ENCODE data around the gene TRAPPC2.
A peak's percentile ranks its signal among the peaks of the same experiment; 100 is the strongest.
"Not testable (repeated sequence)": the region's sequence is repeated elsewhere in the genome, so short reads cannot be mapped to it uniquely, and the experiment has no call there.

The TRAPPC2 gene

DNA sequence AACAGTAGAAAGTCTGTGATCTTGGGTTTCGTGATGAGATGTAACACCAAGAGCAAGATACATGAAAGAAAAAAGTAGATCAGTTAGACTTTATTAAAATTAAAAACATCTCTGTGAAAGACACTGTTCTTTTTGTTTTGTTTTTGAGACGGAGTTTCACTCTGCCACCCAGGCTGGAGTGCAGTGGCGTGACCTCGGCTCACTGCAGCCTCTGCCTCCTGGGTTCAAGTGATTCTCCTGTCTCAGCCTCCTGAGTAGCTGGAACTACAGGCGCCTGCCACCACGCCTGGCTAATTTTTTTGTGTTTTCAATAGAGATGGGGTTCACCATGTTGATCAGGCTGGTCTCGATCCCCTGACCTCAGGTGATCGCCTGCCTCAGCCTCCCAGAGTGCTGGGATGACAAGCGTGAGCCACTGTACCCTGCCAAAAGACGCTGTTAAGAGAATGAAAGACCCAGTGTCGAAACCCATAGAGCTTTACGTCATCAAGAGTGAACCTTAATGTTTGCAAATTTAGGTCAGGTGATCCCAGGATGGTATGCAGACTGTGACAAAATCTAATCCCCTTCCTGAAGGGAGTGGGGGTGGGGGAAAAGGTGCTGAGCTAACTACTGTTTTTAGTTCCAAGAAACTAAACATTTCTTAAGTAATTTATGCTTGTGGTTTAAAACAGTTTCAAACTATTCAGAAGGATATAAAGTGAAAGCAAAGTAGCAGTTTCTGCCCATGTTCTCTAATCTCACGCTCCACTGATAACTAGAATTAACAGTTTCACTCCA, 8.2 kb upstream of the TRAPPC2 start:
- peak; percentile 27 for DNase-seq

GRCh38 chrX:13741695-13742094, 7.3 kb upstream of the TRAPPC2 start:
- DNase-seq = no peak

GRCh38 chrX:13733506-13733905, 914 bp downstream of the TRAPPC2 start:
- no peak for DNase-seq

DNA sequence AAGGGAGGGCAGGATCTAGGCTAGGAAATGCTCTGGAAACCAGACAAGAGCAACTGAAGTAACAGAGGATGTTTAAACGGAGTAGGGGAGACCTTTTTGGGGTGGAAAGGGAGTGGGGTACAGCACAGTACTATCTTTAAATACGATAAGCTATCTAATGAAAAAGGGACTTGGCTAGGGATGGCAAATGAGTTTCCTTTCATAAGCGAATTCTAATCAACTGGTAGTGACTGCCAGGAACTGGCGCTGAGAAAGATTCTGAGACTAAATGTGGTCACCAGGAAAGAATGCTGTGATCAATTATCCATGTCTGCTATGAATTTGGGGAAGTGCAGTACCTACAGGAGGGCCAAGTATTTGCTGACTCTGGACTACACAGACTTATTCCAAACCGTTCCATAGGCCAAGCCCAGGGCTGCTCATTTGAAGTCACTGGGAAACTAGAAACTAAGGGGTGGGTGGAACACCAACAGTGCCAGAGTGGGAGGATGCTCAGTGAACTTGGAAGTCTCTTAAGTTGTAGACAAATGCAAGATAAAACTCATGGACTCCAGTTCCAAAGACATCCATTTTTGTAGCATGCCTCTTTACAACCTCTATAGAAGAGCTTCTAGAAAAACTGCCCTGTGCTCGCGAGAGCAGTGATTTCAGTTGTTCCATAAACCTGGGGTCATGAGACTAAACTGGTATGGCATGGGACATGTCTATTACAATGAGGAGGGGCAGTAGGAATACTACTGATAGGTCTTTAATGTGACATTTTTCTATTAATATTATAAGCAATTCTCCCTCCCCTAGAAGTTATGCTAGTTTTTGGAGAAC, 2.0 kb downstream of the TRAPPC2 start:
- DNase-seq = no peak

DNA sequence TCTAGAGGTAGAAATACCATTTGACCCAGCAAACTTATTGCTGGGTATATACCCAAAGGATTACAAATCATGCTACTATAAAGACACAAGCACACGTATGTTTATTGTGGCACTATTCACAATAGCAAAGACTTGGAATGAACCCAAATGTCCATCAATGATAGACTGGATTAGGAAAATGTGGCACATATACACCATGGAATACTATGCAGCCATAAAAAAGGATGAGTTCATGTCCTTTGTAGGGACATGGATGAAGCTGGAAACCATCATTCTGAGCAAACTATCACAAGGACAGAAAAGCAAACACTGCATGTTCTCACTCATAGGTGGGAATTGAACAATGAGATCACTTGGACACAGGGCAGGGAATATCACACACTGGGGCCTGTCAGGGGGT, 3.9 kb downstream of the TRAPPC2 start:
- not testable (repeated sequence) for DNase-seq

GRCh38 chrX:13726583-13726982, 7.8 kb downstream of the TRAPPC2 start:
- not testable (repeated sequence) for DNase-seq

DNA sequence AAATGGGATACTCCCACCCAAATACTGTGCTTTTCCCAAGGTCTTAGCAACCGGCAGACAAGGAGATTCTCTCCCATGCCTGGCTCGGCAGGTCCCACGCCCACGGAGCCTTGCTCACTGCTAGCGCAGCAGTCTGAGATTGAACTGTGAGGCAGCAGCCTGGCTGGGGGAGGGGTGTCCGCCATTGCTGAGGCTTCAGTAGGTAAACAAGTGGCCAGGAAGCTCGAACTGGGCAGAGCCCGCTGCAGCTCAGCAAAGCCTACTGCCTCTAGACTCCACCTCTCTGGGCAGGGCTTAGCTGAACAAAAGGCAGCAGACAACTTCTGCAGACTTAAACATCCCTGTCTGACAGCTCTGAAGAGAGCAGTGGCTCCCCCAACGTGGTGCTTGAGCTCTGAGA, 9.5 kb downstream of the TRAPPC2 start:
- DNase-seq = peak; percentile 60

DNA sequence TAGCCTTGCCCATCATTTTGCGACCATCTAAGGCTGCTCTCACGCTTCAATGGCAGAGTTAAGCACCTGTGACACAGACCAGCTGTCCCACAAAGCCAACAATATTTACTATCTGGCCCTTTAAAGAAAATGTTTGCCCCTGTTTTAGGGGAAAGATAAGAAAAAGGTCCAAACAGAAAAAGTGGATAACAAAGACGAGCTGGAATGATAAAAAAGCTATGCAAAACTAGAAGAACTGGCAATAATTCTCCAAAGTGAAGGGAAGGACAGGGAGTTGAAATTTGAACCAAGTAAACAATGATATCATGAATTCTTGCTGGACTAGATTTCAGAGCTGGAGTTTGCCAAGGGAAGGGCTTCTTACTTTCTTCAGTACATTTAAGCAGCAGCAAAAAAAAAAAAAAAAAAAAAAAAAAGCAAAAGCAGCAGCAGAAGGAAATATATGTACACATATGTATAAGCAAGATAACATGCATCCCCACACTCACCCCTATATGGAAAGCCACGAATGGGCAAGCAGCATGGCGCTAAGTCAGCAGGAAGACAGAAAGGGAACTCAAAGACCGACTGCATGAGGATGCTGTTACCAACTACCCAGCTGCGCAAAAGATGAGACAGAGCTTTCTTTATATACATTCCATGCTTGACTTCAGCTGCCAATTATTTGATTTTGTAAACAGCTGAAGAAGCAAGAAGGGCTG, 12.5 kb downstream of the TRAPPC2 start:
- DNase-seq = no peak

DNA sequence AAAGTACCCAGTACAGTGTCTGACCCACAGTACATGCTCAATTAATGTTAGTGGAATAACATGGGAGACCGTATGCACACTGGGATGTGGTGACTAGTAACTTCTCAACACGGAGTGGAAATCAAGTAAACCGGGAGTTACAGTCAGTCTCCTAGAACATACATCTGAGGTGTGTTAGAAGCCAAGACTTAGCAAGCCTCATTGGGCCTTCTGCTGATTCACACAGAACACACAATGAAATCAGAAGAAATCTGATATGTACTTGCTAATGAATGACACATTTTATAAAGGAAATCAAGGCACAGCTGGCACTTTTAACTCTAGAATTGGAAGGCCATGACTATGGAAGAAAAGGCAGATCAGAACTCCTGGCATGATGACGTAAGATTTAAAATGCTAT, 13.0 kb downstream of the TRAPPC2 start:
- no peak for DNase-seq

GRCh38 chrX:13719192-13719856, 15.1 kb downstream of the TRAPPC2 start:
- peak; percentile 28 for DNase-seq

DNA sequence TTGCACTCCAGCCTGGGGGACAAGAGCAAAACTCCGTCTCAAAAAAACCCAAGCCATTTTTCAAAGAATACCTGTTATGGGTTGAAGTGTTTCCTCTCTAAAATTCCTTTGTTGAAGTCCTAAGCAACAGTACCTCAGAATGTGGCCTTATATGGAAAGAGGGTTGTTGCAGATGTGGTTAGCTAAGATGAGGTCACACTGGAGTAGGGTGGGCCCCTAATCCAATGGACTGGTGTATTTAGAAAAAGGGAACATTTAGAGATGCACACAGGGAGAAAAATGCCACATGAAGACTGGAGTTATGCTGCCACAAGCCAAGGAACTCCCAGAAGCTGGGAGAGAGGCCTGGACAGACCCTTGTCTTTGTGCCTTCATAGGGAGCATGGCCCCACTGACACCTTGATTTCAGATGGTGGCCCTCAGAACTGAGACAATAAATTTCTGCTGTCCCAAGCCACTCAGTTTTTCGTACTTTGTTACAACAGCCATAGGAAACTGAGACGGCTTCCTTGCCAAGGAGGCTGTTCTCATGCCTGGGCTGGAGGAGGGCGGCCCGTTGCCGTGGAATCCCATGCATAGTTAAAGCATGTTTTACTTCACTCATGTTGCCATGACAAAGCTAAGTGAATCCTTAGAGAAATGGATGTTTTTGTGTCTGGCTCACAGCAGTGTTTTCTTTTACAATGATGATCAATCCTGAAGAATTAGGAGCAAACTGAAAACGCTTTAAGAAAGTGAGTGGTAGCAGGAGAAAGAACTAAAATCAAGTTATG, 16.5 kb downstream of the TRAPPC2 start:
- DNase-seq = no peak

GRCh38 chrX:13716905-13717304, 17.5 kb downstream of the TRAPPC2 start:
- DNase-seq = peak; percentile 65

DNA sequence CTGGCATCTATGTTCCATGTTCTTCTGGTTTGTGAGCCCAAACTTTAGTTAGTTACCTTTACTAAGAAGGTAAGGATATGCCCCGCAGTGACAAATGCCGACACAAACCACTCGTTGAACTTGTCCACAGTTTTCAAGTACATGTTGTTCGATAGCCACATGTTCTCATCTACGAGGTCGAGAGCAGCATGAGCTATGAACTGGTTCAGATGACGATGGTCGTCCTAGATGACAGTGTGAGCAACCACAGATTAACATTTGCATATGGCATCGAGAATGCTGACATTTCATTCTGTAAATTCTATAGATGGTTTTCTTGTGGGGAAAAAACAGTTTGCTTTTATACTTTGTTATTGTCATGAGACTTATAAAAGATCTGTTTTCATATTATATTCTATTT, 18.0 kb downstream of the TRAPPC2 start:
- no peak for DNase-seq

DNA sequence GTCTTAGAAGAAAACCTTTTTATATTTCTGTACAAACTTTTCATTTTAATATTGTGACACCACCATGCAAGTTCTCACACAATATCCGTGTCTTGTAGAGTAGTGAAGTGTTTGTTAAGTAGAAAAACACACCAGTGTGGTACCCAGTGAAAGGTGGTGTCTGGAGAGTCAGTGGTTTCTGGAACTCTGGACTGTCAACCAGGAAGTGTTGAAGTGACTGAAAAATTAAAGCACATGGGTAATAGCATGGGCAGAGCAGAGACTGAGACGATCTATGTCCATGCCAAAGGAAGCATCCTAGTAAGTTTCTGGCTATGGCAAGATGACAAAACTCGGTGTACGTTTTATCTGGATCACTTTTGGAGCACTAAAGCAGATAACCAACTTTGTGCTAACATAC, 23.3 kb downstream of the TRAPPC2 start:
- no peak for DNase-seq

GRCh38 chrX:13703589-13703988, 30.8 kb downstream of the TRAPPC2 start:
- no peak for DNase-seq

DNA sequence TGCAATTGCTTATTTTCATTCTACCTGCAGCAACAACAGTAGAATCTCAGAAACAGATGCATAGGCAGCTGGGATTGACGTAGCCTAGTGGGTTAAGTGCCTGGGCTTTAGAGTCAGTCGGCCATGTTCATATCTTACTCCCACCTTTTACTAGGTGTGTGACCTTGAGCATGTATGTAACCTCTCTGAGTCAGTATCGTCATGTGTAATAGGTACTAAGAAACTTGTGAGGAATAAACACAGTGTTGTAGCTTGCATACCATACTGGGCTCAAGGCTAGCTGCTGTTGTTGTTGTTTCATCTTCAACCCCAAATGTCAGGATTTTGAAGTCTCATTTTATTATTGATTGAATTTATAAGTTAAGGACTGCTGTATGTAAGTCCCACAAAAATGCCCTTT, 31.3 kb downstream of the TRAPPC2 start:
- DNase-seq = no peak

DNA sequence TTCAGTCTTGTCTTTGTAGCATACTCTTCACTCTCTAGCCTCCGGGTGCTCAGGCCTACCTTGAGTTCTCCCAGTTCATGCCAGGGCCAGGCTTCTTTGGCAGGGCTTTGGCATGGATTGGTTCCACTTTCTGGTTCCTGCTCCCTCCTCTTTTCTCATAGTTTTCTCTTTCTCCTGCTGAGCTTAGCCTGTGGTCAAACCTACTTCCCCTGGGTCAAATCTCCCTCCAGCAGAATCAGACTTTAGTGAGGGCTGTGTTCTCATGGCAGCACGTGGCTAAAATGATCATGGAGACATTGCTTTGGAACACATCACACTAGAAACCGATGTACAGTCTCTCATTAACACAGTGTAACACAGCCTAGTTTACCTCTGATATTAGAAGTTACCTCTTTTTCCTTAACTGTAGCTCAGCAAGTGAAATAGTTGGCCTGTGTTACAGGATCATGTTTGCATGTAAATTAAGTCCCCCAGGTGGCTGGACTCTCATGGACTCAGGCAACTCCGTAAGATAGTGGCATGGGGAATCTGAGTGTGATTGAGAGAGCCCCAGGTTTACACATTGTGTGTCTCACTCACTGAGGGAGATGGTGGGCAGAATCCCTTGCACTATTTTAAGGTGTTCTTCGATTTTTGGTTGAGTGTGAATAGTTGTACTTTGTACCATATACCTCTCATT, 32.2 kb downstream of the TRAPPC2 start:
- no peak for DNase-seq

DNA sequence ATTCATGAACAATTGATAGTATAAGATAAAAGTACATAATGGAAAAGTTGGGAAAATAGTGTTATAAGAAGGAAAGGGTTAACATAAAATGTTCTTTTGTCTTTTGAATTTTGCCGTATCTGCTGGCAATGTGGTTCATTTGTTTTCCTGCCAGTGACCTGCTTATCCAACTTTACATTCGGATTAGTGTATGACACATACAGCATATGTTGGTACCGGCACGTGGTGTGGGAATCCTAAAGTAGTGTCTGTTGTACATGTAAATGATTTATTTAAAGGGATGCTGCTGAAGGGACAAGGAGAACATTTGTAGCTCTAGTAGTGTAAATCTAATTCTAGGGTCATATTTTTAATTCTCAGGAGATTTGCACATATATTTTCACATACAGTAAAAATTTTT, 34.0 kb downstream of the TRAPPC2 start:
- no peak for DNase-seq

GRCh38 chrX:13699183-13699826, 35.1 kb downstream of the TRAPPC2 start:
- DNase-seq = no peak

DNA sequence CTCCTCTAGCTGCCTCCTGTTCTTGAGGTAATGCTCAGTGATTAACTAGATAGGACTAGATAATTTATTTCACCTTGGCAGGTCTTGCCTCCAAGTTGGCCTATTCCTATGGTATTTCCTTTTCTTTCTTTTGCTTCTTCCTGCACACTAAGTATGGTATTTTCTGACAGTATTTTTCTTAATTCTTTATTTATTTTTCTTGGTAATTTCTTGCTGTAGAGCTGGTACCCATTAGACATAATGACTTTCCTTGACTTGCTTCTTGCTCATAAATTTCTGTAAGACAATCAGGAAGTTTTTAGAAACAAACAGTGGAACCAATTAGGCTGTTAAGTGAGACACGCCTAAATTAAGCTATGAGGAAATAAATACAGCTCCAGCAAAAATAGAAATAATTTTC, 36.0 kb downstream of the TRAPPC2 start:
- no peak for DNase-seq

DNA sequence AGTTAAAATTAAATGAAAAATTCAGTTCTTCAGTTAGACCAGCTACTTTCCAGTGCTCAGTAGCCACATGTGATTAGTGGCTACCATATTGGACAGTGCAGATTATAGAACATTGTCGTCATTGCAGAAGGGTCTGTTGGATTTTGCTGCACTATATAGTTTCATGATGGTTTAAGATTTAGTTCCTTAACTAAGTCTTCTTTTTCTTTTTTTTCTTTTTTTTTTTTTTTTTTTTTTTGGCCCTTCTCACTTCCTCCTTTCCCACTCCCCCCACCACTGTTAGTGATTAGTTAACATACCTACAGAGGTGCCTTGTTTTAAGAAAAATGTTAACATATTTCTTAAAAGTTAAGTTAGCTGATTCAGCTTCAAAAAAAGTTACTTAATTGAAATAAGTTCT, 36.4 kb downstream of the TRAPPC2 start:
- DNase-seq = no peak

All from CD4-positive, alpha-beta T cell treated with Interleukin-6 for 4 hours (primary cell).